Measurements from ENCODE around the gene ATP11B. TPM values are rescaled to one million over a fixed set of nuclear protein-coding genes. Genes with fewer than 3 reads are reported as not detected.

ATP11B gene
- total RNA-seq, 2 donors from 2014 or later, result 28.9 to 36.2 TPM

DNA sequence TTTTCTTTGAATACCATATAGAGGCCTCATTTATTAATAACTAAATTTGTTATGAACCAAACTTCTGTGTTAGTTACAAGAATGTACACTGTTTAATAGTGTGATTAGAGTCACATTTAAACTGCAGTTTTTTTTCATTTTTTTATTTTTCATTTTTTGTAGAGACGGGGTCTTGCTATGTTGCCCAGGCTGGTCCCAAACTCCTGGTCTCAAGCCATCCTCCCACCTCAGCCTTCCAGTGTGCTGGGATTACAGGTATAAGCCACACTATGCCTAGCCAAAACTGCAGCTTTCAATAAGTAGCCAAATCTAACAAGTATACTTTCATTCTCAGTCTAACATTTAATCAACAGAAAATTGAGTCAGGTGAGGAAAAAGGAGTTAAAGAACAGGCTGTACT lies 10.2 kb upstream of the ATP11B start:
- H3K4me1 ChIP-seq, result no peaks in the 10 kb centered on the region
- H3K27ac ChIP-seq, result no peak overlapping the region
- no peaks in the 10 kb centered on the region for H3K9me3 ChIP-seq
- TF ChIP-seq, protein P1, sequence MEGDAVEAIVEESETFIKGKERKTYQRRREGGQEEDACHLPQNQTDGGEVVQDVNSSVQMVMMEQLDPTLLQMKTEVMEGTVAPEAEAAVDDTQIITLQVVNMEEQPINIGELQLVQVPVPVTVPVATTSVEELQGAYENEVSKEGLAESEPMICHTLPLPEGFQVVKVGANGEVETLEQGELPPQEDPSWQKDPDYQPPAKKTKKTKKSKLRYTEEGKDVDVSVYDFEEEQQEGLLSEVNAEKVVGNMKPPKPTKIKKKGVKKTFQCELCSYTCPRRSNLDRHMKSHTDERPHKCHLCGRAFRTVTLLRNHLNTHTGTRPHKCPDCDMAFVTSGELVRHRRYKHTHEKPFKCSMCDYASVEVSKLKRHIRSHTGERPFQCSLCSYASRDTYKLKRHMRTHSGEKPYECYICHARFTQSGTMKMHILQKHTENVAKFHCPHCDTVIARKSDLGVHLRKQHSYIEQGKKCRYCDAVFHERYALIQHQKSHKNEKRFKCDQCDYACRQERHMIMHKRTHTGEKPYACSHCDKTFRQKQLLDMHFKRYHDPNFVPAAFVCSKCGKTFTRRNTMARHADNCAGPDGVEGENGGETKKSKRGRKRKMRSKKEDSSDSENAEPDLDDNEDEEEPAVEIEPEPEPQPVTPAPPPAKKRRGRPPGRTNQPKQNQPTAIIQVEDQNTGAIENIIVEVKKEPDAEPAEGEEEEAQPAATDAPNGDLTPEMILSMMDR (IDR thresholded peaks at IDR 0.05), result no peak
- no peaks in the 10 kb centered on the region for H3K27me3 ChIP-seq
- no peak for DNase-seq (ENCODE audit: low spot score)
- H3K4me3 ChIP-seq, result no peak overlapping the region
- H3K36me3 ChIP-seq, result no peaks in the 10 kb centered on the region

DNA sequence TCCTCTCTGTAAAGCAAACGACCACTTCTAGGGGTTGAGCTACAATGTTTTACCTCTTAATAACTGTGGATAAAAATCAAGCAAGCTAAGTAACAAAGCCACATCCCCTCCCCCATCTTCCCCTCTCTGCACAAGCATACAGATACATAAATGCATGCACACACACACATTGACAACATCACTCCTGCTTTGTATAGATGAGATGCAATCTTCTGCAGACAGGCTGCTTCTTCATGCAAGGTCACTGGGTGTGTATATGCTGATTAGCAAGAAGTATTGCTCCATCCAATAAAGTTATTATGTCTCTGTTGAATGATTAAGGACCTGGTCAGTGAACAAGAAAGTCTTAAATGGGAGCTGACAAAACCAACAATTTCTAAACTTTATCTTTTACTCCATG lies 8.8 kb upstream of the ATP11B start:
- Histone ChIP-seq H3K4me1 (no peaks in the 10 kb centered on the region), H3K27me3 (no peaks in the 10 kb centered on the region), H3K9me3 (no peaks in the 10 kb centered on the region), H3K4me3 (no peak overlapping the region), H3K36me3 (no peaks in the 10 kb centered on the region), H3K27ac (no peak overlapping the region)
- TF ChIP-seq, protein P1 (IDR thresholded peaks at IDR 0.05), result no peak
- no peak for DNase-seq (ENCODE audit: low spot score)

DNA sequence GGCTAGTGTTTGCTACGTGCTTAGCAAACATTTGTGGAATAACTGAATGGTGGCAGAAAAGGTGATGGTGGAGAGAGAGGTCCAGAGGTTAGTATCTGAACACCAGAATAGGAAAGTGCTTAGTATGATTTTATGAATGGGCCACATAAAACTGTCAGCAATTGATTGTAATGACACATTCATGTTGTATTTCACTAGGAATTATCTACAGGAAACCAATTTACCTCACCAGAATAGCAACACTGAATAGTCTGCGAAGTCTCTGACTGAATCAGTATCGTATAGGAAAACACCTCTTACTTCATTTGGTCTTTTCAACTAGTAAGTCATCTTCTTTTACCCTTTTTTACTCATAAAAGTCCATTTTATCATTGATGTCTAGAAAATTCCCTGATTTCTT lies 8.2 kb upstream of the ATP11B start:
- Histone ChIP-seq H3K27ac (no peak overlapping the region), H3K4me1 (no peaks in the 10 kb centered on the region), H3K9me3 (no peaks in the 10 kb centered on the region), H3K27me3 (no peaks in the 10 kb centered on the region), H3K36me3 (no peaks in the 10 kb centered on the region), H3K4me3 (no peak overlapping the region)
- TF ChIP-seq, protein P1 (IDR thresholded peaks at IDR 0.05), result no peak
- DNase-seq (ENCODE audit: low spot score), result no peak

DNA sequence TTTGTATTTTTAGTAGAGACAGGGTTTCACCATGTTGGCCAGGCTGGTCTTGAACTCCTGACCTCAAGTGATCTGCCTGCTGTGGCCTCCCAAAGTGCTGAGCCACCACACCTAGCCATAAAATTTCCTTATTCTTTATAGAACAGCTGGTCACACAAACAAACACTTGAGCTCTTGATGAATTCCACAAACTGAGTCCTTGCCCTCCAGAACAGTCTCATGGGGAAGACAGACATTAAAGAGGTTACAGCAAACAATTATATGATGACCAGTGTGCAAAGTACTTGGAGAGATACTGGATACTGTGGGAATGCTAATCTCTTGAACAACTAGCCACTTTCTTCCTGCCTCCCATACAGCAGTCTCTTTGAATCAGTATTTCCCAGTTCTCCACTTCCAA lies 7.5 kb upstream of the ATP11B start:
- H3K9me3 ChIP-seq, result no peaks in the 10 kb centered on the region
- H3K4me3 ChIP-seq, result no peak overlapping the region
- H3K27ac ChIP-seq, result no peak overlapping the region

DNA sequence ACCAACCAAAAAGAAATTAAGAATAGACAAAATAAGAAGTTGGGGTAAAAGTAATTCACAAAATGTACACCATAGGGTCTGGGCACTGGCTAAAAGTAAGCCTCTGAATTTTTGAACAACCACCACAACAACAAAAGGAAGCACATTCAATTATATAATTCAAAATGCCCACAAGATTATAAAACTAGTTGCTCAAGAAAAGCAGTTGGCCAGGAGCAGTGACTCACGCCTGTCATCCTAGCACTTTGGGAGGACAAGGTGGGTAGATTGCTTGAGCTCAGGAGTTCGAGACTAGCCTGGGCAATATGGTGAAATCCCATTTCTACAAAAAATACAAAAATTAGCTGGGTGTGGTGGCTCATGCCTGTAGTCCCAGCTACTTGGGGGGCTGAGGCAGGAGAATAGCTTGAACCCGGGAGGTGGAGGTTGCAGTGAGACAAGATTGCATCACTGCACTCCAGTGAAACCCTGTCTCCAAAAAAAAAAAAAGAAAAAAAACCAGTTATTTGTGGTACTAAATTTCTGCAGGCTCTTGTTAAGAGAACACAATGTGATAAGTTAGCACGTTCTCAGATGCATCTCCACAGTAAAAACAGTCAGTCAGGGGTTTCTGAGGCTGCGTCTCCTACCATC lies 6.6 kb upstream of the ATP11B start:
- no peak overlapping the region for H3K4me3 ChIP-seq
- DNase-seq (ENCODE audit: low spot score), result no peak
- TF ChIP-seq, protein P1 (IDR thresholded peaks at IDR 0.05), result no peak

More for the DNA sequence above, 7.5 kb upstream of the ATP11B start:
- TF ChIP-seq, protein P1 (IDR thresholded peaks at IDR 0.05), result no peak
- no peaks in the 10 kb centered on the region for H3K27me3 ChIP-seq
- H3K4me1 ChIP-seq, result no peaks in the 10 kb centered on the region
- no peaks in the 10 kb centered on the region for H3K36me3 ChIP-seq
- DNase-seq (ENCODE audit: low spot score), result no peak

More for the DNA sequence above, 6.6 kb upstream of the ATP11B start:
- Histone ChIP-seq H3K4me1 (no peaks in the 10 kb centered on the region), H3K27ac (no peak overlapping the region), H3K36me3 (no peaks in the 10 kb centered on the region), H3K9me3 (no peaks in the 10 kb centered on the region), H3K27me3 (no peaks in the 10 kb centered on the region)
